Activated effector memory CD4-positive, alpha-beta T cell treated with anti-CD3 and anti-CD28 coated beads, Interleukin-2, amount 50 U/mL, for 16 hours (primary cell): ENCODE data around the gene OR8B3.

Experiments
- DNase-seq: peaks from one replicate; pipeline ENCODE4 v3.0.0-alpha.2; 2020

OR8B3 gene

DNA sequence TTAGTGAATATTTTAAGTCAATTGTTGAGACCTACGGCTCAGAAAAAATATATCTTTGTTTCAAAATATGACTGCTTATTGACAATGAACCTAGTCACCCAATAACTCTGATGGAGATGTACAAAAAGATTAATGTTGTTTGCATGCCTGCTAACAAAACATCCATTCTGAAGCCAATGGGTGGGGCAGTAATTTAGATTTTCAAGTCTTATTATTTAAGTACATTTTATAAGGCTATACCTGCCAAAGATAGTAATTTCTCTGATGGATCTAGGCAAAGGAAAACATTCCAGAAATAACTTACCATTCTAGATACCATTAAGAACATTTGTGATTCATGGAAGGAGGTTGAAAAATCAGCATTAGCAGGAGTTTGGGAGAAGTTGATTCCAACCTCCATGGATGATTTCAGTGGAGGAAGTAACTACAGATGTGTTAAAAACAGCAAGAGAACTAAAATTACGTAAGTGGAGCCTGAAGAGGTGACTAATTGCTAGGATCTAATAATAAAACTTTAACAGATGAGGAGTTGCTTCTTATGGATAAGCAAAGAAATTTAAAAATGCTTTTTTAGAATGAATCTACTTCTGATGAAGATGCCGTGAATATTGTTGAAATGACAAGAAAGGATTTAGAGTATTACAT, 52.4 kb downstream of the OR8B3 start:
- no peak for DNase-seq
